ENCODE results near the gene EPC1.
"Not testable (repeated sequence)": the region's sequence is repeated elsewhere in the genome, so short reads cannot be mapped to it uniquely, and the experiment has no call there.

Gene EPC1

GRCh38 chr10:32273336-32273735, 73.6 kb downstream of the EPC1 start:
- no peak for DNase-seq (ENCODE audit: low read depth)

- no peak for DNase-seq (ENCODE audit: low read depth)
Observed at GRCh38 chr10:32271617-32272016, 75.3 kb downstream of the EPC1 start.

GRCh38 chr10:32269343-32270100, 77.4 kb downstream of the EPC1 start:
- DNase-seq (ENCODE audit: low read depth) = no peak

- DNase-seq (ENCODE audit: low read depth) = no peak
Observed at GRCh38 chr10:32268788-32269187, 78.2 kb downstream of the EPC1 start.

GRCh38 chr10:32266979-32267378, 80.0 kb downstream of the EPC1 start:
- DNase-seq (ENCODE audit: low read depth) = no peak

GRCh38 chr10:32266566-32266965, 80.4 kb downstream of the EPC1 start:
- DNase-seq (ENCODE audit: low read depth) = no peak

- DNase-seq (ENCODE audit: low read depth) = no peak
Observed at GRCh38 chr10:32265756-32266155, 81.2 kb downstream of the EPC1 start.

GRCh38 chr10:32263300-32263699, 83.7 kb downstream of the EPC1 start:
- no peak for DNase-seq (ENCODE audit: low read depth)

- DNase-seq (ENCODE audit: low read depth) = no peak
Observed at GRCh38 chr10:32259551-32259950, 87.4 kb downstream of the EPC1 start.

- DNase-seq (ENCODE audit: low read depth) = peak; percentile 28
Observed at GRCh38 chr10:32256613-32257437, 90.1 kb downstream of the EPC1 start.

- no peak for DNase-seq (ENCODE audit: low read depth)
Observed at GRCh38 chr10:32253821-32254220, 93.1 kb downstream of the EPC1 start.

GRCh38 chr10:32253276-32253675, 93.7 kb downstream of the EPC1 start:
- no peak for DNase-seq (ENCODE audit: low read depth)

- not testable (repeated sequence) for DNase-seq (ENCODE audit: low read depth)
Observed at GRCh38 chr10:32250489-32250888, 96.5 kb downstream of the EPC1 start.

GRCh38 chr10:32246685-32247084, 100.3 kb downstream of the EPC1 start:
- no peak for DNase-seq (ENCODE audit: low read depth)

GRCh38 chr10:32245760-32246159, 101.2 kb downstream of the EPC1 start:
- DNase-seq (ENCODE audit: low read depth) = no peak

- DNase-seq (ENCODE audit: low read depth) = no peak
Observed at GRCh38 chr10:32244421-32245207, 102.3 kb downstream of the EPC1 start.

GRCh38 chr10:32244011-32244410, 102.9 kb downstream of the EPC1 start:
- DNase-seq (ENCODE audit: low read depth) = no peak

GRCh38 chr10:32241946-32242345, 105.0 kb downstream of the EPC1 start:
- DNase-seq (ENCODE audit: low read depth) = no peak

GRCh38 chr10:32240471-32240870, 106.5 kb downstream of the EPC1 start:
- no peak for DNase-seq (ENCODE audit: low read depth)

- DNase-seq (ENCODE audit: low read depth) = no peak
Observed at GRCh38 chr10:32239769-32240168, 107.2 kb downstream of the EPC1 start.

GRCh38 chr10:32237644-32238345, 109.2 kb downstream of the EPC1 start:
- no peak for DNase-seq (ENCODE audit: low read depth)

- no peak for DNase-seq (ENCODE audit: low read depth)
Observed at GRCh38 chr10:32234471-32234870, 112.5 kb downstream of the EPC1 start.

Data from stimulated activated CD8-positive, alpha-beta memory T cell treated with anti-CD3 and anti-CD28 coated beads, Interleukin-15, amount 100 ng/mL, for 24 hours (primary cell).